HFFc6 (cell line): ENCODE data around the gene ATP6V0E1. TPM values are rescaled to one million over a fixed set of nuclear protein-coding genes. Genes with fewer than 3 reads are reported as not detected.
A peak's percentile ranks its signal among the peaks of the same experiment; 100 is the strongest.

Source experiments
- DNase-seq: peaks from one replicate; pipeline ENCODE4 v3.0.0-alpha.2; 2018
- H3K27ac Mint-ChIP-seq: 2 replicates; pipeline ENCODE4 v1.8.0; 2020; ENCODE audit warnings: mild to moderate bottlenecking, mixed read lengths
- H3K27me3 Mint-ChIP-seq: 2 replicates; pipeline ENCODE4 v1.8.0; 2021; ENCODE audit warnings: mild to moderate bottlenecking, moderate library complexity, mixed read lengths; ENCODE audit not compliant: insufficient read depth
- H3K36me3 Mint-ChIP-seq: 2 replicates; pipeline ENCODE4 v1.8.0; 2021; ENCODE audit warnings: low read depth, mixed read lengths
- H3K4me1 Mint-ChIP-seq: 2 replicates; pipeline ENCODE4 v1.8.0; 2020; ENCODE audit warnings: low read depth, mixed read lengths
- H3K4me3 Mint-ChIP-seq: 2 replicates; pipeline ENCODE4 v1.8.0; 2020; ENCODE audit warnings: mild to moderate bottlenecking, moderate library complexity, mixed read lengths
- H3K9me3 Mint-ChIP-seq: 2 replicates; pipeline ENCODE4 v1.8.0; 2020; ENCODE audit warnings: mild to moderate bottlenecking, mixed read lengths
- CTCF ChIP-seq: fragments of 200-600 bp; sonication (generic); IDR thresholded peaks from 2 replicates; pipeline ENCODE4 v1.5.0; 2021; ENCODE audit warnings: antibody characterized with exemption, mild to moderate bottlenecking
- total RNA-seq, 6 experiments: library from RNA; stranded (reverse); fragmentation: NEBNext Ultra II Directional; extraction: Animal tissue kit (Norgen Biotek cat#: 25700); gene quantifications; 2 replicates in 1 of 6; 3 replicates in 5 of 6; pipeline ENCODE4 v1.2.3, GENCODE V29; 2021

Gene ATP6V0E1
- total RNA-seq, 6 experiments from 2014 or later = 462 to 606 (median 488) TPM

GRCh38 chr5:173010021-173010420 is 26.4 kb downstream of the ATP6V0E1 start:
- no peaks in the 10 kb centered on the region; the same call in none of the 2 replicates for H3K27me3 Mint-ChIP-seq
- peaks cover 7% of the 10 kb centered on the region; the same call in 1 of the 2 replicates for H3K36me3 Mint-ChIP-seq
- H3K4me3 Mint-ChIP-seq = no peak overlapping the region
- H3K4me1 Mint-ChIP-seq = peaks cover 30% of the 10 kb centered on the region
- no peak for DNase-seq
- TF ChIP-seq CTCF = no peak
- no peaks in the 10 kb centered on the region for H3K9me3 Mint-ChIP-seq
- H3K27ac Mint-ChIP-seq = peak overlapping the region; percentile 2; the same call in 1 of the 2 replicates

- peaks cover 7% of the 10 kb centered on the region; the same call in 1 of the 2 replicates for H3K36me3 Mint-ChIP-seq
- H3K4me1 Mint-ChIP-seq = peaks cover 31% of the 10 kb centered on the region
- H3K9me3 Mint-ChIP-seq = no peaks in the 10 kb centered on the region
- DNase-seq = no peak
- H3K4me3 Mint-ChIP-seq = no peak overlapping the region
- 0 out of 2 replicates have a peak overlapping the region, but pooled peaks have one; percentile 4 for H3K27ac Mint-ChIP-seq
- no peaks in the 10 kb centered on the region; the same call in none of the 2 replicates for H3K27me3 Mint-ChIP-seq
- no peak for TF ChIP-seq CTCF
Observed at GRCh38 chr5:173010547-173011464, 27.2 kb downstream of the ATP6V0E1 start.

- Mint-ChIP-seq H3K27ac (no peak overlapping the region; the same call in 1 of the 2 replicates), H3K9me3 (no peaks in the 10 kb centered on the region), H3K4me1 (peaks cover 36% of the 10 kb centered on the region), H3K36me3 (peaks cover 7% of the 10 kb centered on the region; the same call in 1 of the 2 replicates), H3K4me3 (no peak overlapping the region), H3K27me3 (no peaks in the 10 kb centered on the region; the same call in none of the 2 replicates)
- no peak for DNase-seq
- TF ChIP-seq CTCF = no peak
Observed at GRCh38 chr5:173011566-173011965, 28.0 kb downstream of the ATP6V0E1 start.

GRCh38 chr5:173012882-173013281 is 29.3 kb downstream of the ATP6V0E1 start:
- no peak for TF ChIP-seq CTCF
- no peak for DNase-seq
- Mint-ChIP-seq H3K27me3 (no peaks in the 10 kb centered on the region; the same call in none of the 2 replicates), H3K4me1 (peaks cover 31% of the 10 kb centered on the region), H3K36me3 (peaks cover 9% of the 10 kb centered on the region; the same call in 1 of the 2 replicates), H3K4me3 (no peak overlapping the region), H3K27ac (no peak overlapping the region), H3K9me3 (no peaks in the 10 kb centered on the region)

- no peak for DNase-seq
- H3K36me3 Mint-ChIP-seq = peaks cover 14% of the 10 kb centered on the region; the same call in 1 of the 2 replicates
- H3K27me3 Mint-ChIP-seq = no peaks in the 10 kb centered on the region; the same call in none of the 2 replicates
- TF ChIP-seq CTCF = no peak
- no peak overlapping the region for H3K27ac Mint-ChIP-seq
- H3K4me3 Mint-ChIP-seq = no peak overlapping the region
- H3K4me1 Mint-ChIP-seq = peaks cover 35% of the 10 kb centered on the region
- no peaks in the 10 kb centered on the region for H3K9me3 Mint-ChIP-seq
Observed at GRCh38 chr5:173014671-173015070, 31.1 kb downstream of the ATP6V0E1 start.
